Hematopoietic multipotent progenitor cell treated with erythropoietin and hydrocortisone succinate and interleukin-3 and kit ligand, for 6 days (in vitro differentiated cells): ENCODE data around the gene MAN1B1.

Source experiments
- DNase-seq: peaks from one replicate; pipeline ENCODE4 v3.0.0-alpha.2; 2015

Gene MAN1B1

GRCh38 chr9:137069508-137070091 is 17.2 kb upstream of the MAN1B1 start:
- no peak for DNase-seq

GRCh38 chr9:137070201-137070905 is 16.4 kb upstream of the MAN1B1 start, which contains the start of gene SAPCD2:
Gene SAPCD2, minus strand, starts transcription at chr9:137070557. Its CDS starts 97 bp downstream, at chr9:137070460.
- DNase-seq, result peak; percentile 97

GRCh38 chr9:137070906-137071275 is 15.9 kb upstream of the MAN1B1 start:
- peak; percentile 41 for DNase-seq

GRCh38 chr9:137071282-137071681 is 15.5 kb upstream of the MAN1B1 start:
- no peak for DNase-seq

- DNase-seq, result no peak
Observed at GRCh38 chr9:137073992-137074399, 12.8 kb upstream of the MAN1B1 start.

GRCh38 chr9:137074657-137075274 is 12.0 kb upstream of the MAN1B1 start:
- DNase-seq, result no peak

- DNase-seq, result no peak
Observed at GRCh38 chr9:137075275-137075775, 11.5 kb upstream of the MAN1B1 start.

GRCh38 chr9:137076636-137077009 is 10.2 kb upstream of the MAN1B1 start:
- no peak for DNase-seq

GRCh38 chr9:137077010-137077747 is 9.6 kb upstream of the MAN1B1 start, which contains the start of gene UAP1L1:
Gene UAP1L1, plus strand, starts transcription at chr9:137077517. Its CDS starts 16 bp downstream, at chr9:137077533.
- peak; percentile 81 for DNase-seq

- peak; percentile 58 for DNase-seq
Observed at GRCh38 chr9:137077758-137078693, 8.8 kb upstream of the MAN1B1 start.

- no peak for DNase-seq
Observed at GRCh38 chr9:137078701-137079400, 7.9 kb upstream of the MAN1B1 start.

- DNase-seq, result no peak
Observed at GRCh38 chr9:137079401-137079787, 7.4 kb upstream of the MAN1B1 start.

GRCh38 chr9:137080260-137081122 is 6.3 kb upstream of the MAN1B1 start:
- DNase-seq, result no peak

- no peak for DNase-seq
Observed at GRCh38 chr9:137082222-137082924, 4.4 kb upstream of the MAN1B1 start.

GRCh38 chr9:137082925-137083290 is 3.9 kb upstream of the MAN1B1 start:
- DNase-seq, result no peak

GRCh38 chr9:137083394-137084004 is 3.3 kb upstream of the MAN1B1 start:
- DNase-seq, result no peak

GRCh38 chr9:137084526-137084925 is 2.3 kb upstream of the MAN1B1 start:
- no peak for DNase-seq

GRCh38 chr9:137085920-137086530 is 760 bp upstream of the MAN1B1 start:
- DNase-seq, result peak; percentile 58

- DNase-seq, result peak; percentile 62
Observed at GRCh38 chr9:137087409-137087925, 682 bp downstream of the MAN1B1 start.
